Measurements from ENCODE around the gene MAD2L2.
A peak's percentile ranks its signal among the peaks of the same experiment; 100 is the strongest.

Gene MAD2L2

GRCh38 chr1:11681071-11681771 is at the start of gene MAD2L2:
TSS of gene MAD2L2 (minus strand) at chr1:11681148. CDS start at chr1:11680601, 547 bp downstream.
- peak; percentile 75 for DNase-seq (ENCODE audit: low read depth)

- DNase-seq (ENCODE audit: low read depth) = no peak
These were observed 49.5 kb upstream of the MAD2L2 start for GRCh38 chr1:11730429-11730891.

- no peak for DNase-seq (ENCODE audit: low read depth)
These were observed 48.8 kb upstream of the MAD2L2 start for GRCh38 chr1:11729498-11730428.

- no peak for DNase-seq (ENCODE audit: low read depth)
These were observed 48.2 kb upstream of the MAD2L2 start for GRCh38 chr1:11729155-11729497.

GRCh38 chr1:11728126-11728806 is 47.3 kb upstream of the MAD2L2 start:
- no peak for DNase-seq (ENCODE audit: low read depth)

GRCh38 chr1:11727119-11727518 is 46.2 kb upstream of the MAD2L2 start:
- DNase-seq (ENCODE audit: low read depth) = no peak

GRCh38 chr1:11725616-11726015 is 44.7 kb upstream of the MAD2L2 start:
- no peak for DNase-seq (ENCODE audit: low read depth)

- no peak for DNase-seq (ENCODE audit: low read depth)
These were observed 41.6 kb upstream of the MAD2L2 start for GRCh38 chr1:11722538-11722937.

- no peak for DNase-seq (ENCODE audit: low read depth)
These were observed 40.4 kb upstream of the MAD2L2 start for GRCh38 chr1:11721311-11721710.

- DNase-seq (ENCODE audit: low read depth) = no peak
These were observed 39.6 kb upstream of the MAD2L2 start for GRCh38 chr1:11720525-11720924.

- no peak for DNase-seq (ENCODE audit: low read depth)
These were observed 39.1 kb upstream of the MAD2L2 start for GRCh38 chr1:11720033-11720376.

GRCh38 chr1:11719313-11720032 is 38.5 kb upstream of the MAD2L2 start:
- peak; percentile 73 for DNase-seq (ENCODE audit: low read depth)

GRCh38 chr1:11714831-11715575 is 34.1 kb upstream of the MAD2L2 start:
- DNase-seq (ENCODE audit: low read depth) = no peak

GRCh38 chr1:11713095-11713494 is 32.1 kb upstream of the MAD2L2 start:
- DNase-seq (ENCODE audit: low read depth) = no peak

GRCh38 chr1:11712285-11712684 is 31.3 kb upstream of the MAD2L2 start:
- no peak for DNase-seq (ENCODE audit: low read depth)

- no peak for DNase-seq (ENCODE audit: low read depth)
These were observed 30.5 kb upstream of the MAD2L2 start for GRCh38 chr1:11711490-11711889.

- no peak for DNase-seq (ENCODE audit: low read depth)
These were observed 27.8 kb upstream of the MAD2L2 start for GRCh38 chr1:11708554-11709350.

- no peak for DNase-seq (ENCODE audit: low read depth)
These were observed 26.8 kb upstream of the MAD2L2 start for GRCh38 chr1:11707621-11708276.

- no peak for DNase-seq (ENCODE audit: low read depth)
These were observed 25.3 kb upstream of the MAD2L2 start for GRCh38 chr1:11706292-11706691.

- no peak for DNase-seq (ENCODE audit: low read depth)
These were observed 24.6 kb upstream of the MAD2L2 start for GRCh38 chr1:11705596-11705995.

Measured in stimulated activated CD8-positive, alpha-beta memory T cell treated with anti-CD3 and anti-CD28 coated beads, Interleukin-15, amount 100 ng/mL, for 24 hours (primary cell).